Measurements from ENCODE around the gene SMIM30. TPM values are rescaled to one million over a fixed set of nuclear protein-coding genes. Genes with fewer than 3 reads are reported as not detected.
"Not testable (repeated sequence)": the region's sequence is repeated elsewhere in the genome, so short reads cannot be mapped to it uniquely, and the experiment has no call there.

Gene SMIM30
- total and polyA plus RNA-seq, 2 of the 4 experiments (the other 2 are of a cell fraction): 31.6 to 47.7 TPM

DNA sequence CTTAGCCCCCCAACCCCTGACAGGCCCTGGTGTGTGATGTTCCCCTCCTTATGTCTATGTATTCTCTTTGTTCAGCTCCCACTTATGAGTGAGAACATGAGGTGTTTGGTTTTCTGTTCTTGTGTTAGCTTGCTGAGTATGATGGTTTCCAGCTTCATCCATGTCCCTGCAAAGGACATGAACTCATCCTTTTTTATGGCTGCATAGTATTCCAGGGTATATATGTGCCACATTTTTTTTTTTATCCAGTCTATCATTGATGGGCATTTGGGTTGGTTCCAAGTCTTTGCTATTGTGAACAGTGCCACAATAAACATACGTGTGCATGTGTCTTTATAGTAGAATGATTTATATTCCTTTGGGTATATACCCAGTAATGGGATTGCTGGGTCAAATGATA is 47.8 kb upstream of the SMIM30 start:
- H3K9me3 ChIP-seq (ENCODE audit: control insufficient read depth, insufficient read depth, low read length); H4K91ac ChIP-seq (ENCODE audit: insufficient read depth, low read depth, low read length); H2BK5ac ChIP-seq (ENCODE audit: low read depth, low read length, poor library complexity, severe bottlenecking); H2AFZ ChIP-seq (replicated peaks; ENCODE audit: low read length, poor library complexity); H3K14ac ChIP-seq (replicated peaks; ENCODE audit: low read depth, low read length); H4K20me1 ChIP-seq (ENCODE audit: insufficient read depth, low read length); H2AK5ac ChIP-seq (ENCODE audit: low read depth, low read length); H3K4me1 ChIP-seq (ENCODE audit: control insufficient read depth, insufficient read depth, low read length); H3K27ac ChIP-seq (ENCODE audit: insufficient read depth, low read length); H2BK20ac ChIP-seq (ENCODE audit: low read depth, low read length); CTCF ChIA-PET; H3K27me3 ChIP-seq (ENCODE audit: control insufficient read depth, insufficient read depth, low read length); H3K9me1 ChIP-seq (ENCODE audit: insufficient read depth, low read length); ATAC-seq (ENCODE audit: low read depth); in situ Hi-C loops (cut with MboI; ENCODE audit: low sequenced_read_pairs); H3K9ac ChIP-seq (ENCODE audit: low read depth, low read length); H3K4me3 ChIP-seq (ENCODE audit: insufficient read depth, low read depth, low read length); intact Hi-C loops (cut with micrococcal nuclease); H3K18ac ChIP-seq (ENCODE audit: low read depth, low read length); H4K8ac ChIP-seq (ENCODE audit: low read depth in 2 of 2, low read length in 2 of 2); H2BK15ac ChIP-seq (ENCODE audit: low read depth, low read length); BruUV-seq (replicated peaks); H3K56ac ChIP-seq (ENCODE audit: extremely low read depth, insufficient read depth, low read length); H3K23ac ChIP-seq (ENCODE audit: low read depth, low read length); H3K79me1 ChIP-seq (ENCODE audit: low read depth in 1 of 2, low read length in 2 of 2); H2BK120ac ChIP-seq (ENCODE audit: low read depth, low read length); H3K4me2 ChIP-seq (ENCODE audit: low read depth, low read length); H4K5ac ChIP-seq (ENCODE audit: low read depth, low read length); H2AK9ac ChIP-seq (replicated peaks; ENCODE audit: low read depth, low read length, poor library complexity); DNase-seq; POLR2A ChIA-PET (ENCODE audit: unreplicated experiment); H3K36me3 ChIP-seq (ENCODE audit: control insufficient read depth, insufficient read depth, low read length); dilution Hi-C loops (cut with HindIII; ENCODE audit: low sequenced_read_pairs, unreplicated experiment); H3K4ac ChIP-seq (ENCODE audit: low read depth, low read length): not testable (repeated sequence)
- no CpG with 5 or more reads among the region's 1 CpG for WGBS, 2 experiments (ENCODE audit: extremely low coverage in 2 of 2, insufficient read length in 1 of 2)
